GM18867 (cell line): Measurements from ENCODE around the gene STK39.

Source experiments
- ATAC-seq: cut with Tn5 transposase; IDR thresholded peaks from one replicate; pipeline ENCODE4 v1.9.1; 2021; ENCODE audit warnings: mild to moderate bottlenecking, moderate library complexity; ENCODE audit not compliant: unreplicated experiment

Gene STK39

DNA sequence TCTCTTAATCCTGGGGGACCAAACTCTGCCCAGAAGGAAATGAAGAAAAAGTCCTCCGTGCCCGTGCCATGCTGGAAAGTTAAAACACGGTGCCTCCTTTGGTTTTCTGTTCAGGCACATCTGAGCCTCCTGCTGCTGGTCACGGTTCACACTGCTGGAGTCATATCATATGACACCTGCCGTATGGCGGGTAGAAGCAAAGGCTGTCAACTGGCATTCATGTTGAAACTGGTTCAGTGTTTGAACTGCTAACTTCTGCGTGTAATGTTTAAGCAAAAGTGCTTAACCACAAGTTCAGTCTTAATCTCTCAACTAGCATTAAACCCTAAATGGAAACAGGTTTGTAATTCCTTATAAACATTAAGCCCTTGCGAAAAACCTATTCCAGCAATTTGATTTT lies 3.1 kb downstream of the STK39 start:
- ATAC-seq = no peak

GRCh38 chr2:168243061-168243460 lies 4.3 kb downstream of the STK39 start:
- no peak for ATAC-seq

- no peak for ATAC-seq
Measured at GRCh38 chr2:168241746-168242145, 5.6 kb downstream of the STK39 start.

DNA sequence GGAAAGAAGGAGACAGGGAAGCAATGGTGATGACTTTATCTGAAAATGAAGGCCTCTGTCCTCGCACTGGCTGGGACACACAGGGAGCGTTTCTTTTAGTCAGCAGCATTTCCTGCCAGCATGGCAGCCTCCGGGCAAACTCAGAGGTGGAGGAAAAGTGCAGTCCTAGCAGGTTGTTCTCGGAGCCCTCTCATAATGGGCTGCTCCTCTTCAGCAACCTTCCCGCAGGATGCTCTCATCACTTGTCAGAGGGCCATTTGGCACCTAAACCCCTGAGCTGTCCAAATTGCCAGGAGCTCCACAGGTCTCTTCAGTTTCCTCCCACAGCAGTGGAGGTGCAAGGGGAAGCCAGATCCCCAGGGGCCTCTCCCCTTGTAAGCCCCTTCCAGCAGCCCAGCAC lies 6.2 kb downstream of the STK39 start:
- ATAC-seq = no peak

- ATAC-seq = no peak
Measured at GRCh38 chr2:168239281-168239680, 8.1 kb downstream of the STK39 start.

DNA sequence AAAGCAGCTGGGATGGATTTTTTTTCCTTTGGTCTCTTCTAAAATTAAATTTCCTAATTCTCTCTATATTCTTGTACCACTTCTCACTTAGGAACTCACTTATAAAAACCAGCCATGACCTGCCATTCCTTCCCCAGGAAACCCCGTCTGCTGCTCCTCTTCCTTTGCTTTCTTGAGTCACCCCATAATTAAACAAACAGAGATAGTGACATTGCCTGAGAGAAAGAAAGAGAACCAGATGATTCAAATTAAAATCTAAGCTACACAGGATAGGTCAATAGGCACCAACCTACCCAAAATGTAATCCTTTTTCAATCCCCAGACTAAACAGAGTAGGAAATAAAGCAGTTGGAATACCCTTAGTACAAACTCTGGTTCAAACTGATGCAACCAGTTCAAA lies 9.7 kb downstream of the STK39 start:
- no peak for ATAC-seq

- ATAC-seq = no peak
Measured at GRCh38 chr2:168234407-168235085, 12.8 kb downstream of the STK39 start.

GRCh38 chr2:168233726-168234406 lies 13.5 kb downstream of the STK39 start:
- no peak for ATAC-seq

GRCh38 chr2:168233166-168233565 lies 14.2 kb downstream of the STK39 start:
- ATAC-seq = no peak

DNA sequence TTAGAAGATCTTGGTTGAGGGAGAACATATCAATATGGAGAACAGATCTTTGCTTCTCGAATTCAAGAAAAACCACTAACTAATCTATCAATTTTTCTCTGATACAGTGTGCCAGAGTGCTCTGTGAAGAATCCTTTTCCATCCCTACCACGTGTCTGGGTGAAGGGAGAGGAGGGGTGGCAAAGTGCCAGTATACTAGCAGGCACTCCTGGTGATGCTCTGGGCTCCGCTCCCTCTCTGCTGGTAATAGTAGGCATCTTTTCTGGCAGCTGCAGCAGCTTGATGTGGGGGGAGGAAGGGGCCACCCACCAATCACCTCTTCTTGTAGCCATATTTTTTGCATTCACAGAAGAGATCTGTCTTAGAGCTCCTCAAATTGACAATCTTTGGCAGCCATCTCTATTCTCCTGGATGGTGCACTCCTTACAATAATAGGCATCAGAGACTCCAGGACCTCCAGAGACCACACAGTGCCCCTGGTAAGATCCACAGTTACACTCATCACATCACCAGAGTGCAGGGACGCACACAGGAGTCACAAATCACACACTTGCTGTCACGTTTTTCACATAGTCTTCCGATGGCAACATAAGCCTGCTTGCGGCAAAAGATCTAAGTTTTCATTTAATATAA lies 15.7 kb downstream of the STK39 start:
- no peak for ATAC-seq

DNA sequence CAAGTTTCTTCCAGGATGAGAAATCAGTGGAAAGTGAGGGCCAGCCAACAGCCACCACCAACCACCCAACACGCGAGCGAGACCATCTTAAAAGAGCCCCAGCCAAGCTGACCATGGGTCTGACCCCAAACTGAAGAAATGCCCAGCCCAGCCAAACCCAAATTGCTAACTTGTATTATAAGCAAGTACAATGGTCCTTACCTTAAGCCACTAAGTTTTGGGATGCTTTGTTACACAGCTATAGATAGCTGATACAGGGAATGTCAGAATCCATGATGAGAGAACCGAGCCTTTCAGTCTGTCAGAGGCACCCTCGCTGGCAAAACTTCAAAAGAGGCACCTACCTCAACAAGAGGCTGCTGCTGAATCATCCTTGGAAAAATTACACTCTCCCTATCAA lies 17.0 kb downstream of the STK39 start:
- ATAC-seq = no peak

DNA sequence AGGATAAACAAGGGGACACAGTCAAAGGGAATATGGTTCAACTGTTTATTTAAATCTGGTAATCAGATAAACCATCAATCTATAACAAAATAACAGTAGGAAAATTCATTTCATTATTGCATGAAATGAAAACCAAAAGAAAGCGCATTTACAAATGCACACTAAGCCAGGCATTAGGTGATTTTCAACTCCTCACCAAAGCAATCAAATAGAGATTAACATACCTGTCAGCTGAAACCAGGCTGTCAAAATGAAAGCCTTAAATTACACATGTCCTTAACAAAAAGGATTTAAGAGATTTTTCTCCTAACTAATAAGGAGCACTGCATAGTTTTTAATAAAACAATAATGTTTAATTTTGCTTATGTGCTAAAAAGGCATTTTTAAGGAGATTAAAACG lies 23.0 kb downstream of the STK39 start:
- ATAC-seq = no peak

DNA sequence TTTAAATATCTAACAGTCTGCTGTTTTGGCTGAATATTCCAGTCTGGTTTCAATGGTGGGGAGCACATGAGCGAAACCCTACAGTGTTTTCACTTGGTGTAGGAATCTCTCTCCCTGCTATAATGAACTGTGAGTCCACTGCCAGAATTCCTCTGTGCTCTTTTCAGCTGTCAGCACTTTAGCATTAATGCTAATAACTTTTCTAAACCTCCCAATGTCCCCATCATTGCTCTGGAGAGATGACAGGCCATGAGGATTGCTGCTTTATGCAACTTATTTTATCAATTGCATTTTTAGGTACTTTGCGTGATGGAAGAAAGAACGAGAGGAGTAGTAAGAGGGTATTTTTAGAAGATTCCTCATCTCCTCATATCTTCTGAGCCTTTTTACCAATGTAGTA lies 25.3 kb downstream of the STK39 start:
- no peak for ATAC-seq

DNA sequence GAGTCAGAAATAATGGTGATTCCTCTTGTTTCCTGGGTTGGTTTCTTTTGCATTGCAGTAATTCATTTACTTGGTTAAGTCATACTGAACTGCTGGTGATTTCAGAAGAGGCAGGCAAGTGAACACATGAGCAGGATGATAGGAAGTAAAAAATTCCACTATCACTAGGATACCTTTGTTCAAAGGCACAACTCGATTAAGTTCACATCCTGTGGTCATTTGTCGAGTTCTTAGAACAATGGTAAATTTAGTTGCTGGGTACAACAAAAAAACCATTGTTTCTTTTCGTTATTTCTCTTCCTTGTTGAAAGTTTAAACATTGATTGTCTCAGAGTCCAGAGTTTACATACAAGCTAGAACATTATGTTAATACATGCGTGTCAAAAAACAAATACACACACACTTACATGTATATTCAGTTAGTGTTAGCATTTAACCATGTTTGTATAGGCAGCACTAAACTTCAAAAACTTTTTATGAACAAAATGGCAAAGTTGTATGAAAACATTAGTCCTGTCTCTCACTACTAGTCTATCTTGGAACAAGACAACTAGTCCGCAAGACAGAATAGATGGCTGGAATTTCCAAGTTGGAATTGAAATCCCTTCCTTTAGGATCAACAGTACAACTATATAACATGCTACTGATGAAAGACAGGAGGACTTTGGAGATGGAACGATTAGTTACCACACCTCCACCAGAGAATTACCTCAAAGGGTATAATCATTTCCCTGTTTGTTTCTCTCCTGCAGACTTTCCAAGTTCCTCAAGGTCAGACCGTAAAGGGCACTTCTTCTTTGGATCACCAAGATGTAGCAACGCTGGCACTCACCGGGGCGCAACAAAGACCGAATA lies 26.2 kb downstream of the STK39 start:
- no peak for ATAC-seq

GRCh38 chr2:168217920-168218319 lies 29.5 kb downstream of the STK39 start:
- no peak for ATAC-seq

DNA sequence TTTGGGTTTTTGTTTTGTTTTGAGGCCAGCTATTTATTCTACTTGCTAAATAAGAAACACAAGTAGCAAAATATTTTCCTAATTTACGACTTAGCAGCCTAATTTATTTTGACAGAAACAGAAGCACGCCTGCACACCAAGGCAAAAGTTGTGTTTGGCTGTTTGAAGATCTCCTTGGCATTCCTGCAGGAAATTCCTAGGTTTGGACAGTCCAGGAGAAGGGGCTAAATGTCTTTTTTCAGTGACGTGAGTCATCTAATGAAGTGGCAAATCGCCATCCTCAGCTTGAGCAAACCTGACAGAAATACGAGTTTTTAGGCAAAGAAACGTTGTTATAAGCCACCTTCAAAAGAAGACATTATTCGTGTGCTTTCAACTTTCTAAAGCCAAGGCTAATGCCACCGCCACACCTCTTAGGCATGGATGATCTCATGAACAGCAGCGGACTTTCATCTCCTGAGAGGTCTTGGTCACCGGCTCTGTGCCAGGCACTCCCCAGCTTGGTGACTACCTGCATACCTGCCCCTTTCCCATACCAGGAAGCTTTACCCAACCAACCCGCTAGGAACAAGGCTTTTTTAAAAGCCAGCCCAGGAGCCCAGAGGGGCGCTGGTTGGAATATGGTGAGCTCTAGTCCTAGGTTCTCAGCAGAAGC lies 30.9 kb downstream of the STK39 start:
- no peak for ATAC-seq

GRCh38 chr2:168215813-168216212 lies 31.6 kb downstream of the STK39 start:
- no peak for ATAC-seq

- ATAC-seq = no peak
Measured at GRCh38 chr2:168212866-168213265, 34.5 kb downstream of the STK39 start.

GRCh38 chr2:168212167-168212566 lies 35.2 kb downstream of the STK39 start:
- no peak for ATAC-seq

- no peak for ATAC-seq
Measured at GRCh38 chr2:168211664-168212163, 35.7 kb downstream of the STK39 start.
